ENCODE results near the gene THOC1.
"Not testable (repeated sequence)": the region's sequence is repeated elsewhere in the genome, so short reads cannot be mapped to it uniquely, and the experiment has no call there.

Gene THOC1

GRCh38 chr18:293536-293935 is 25.7 kb upstream of the THOC1 start:
- Histone ChIP-seq H3K9me3 (ENCODE audit: severe bottlenecking) (no peaks in the 10 kb centered on the region), H3K27ac (ENCODE audit: poor library complexity, severe bottlenecking) (no peak overlapping the region), H3K27me3 (ENCODE audit: insufficient read depth, poor library complexity, severe bottlenecking) (peaks cover 8% of the 10 kb centered on the region), H3K36me3 (ENCODE audit: low read depth) (no peaks in the 10 kb centered on the region), H3K4me1 (ENCODE audit: insufficient read depth, poor library complexity, severe bottlenecking) (no peaks in the 10 kb centered on the region), H3K4me3 (ENCODE audit: severe bottlenecking) (no peak overlapping the region)
- TF ChIP-seq CTCF (IDR thresholded peaks at IDR 0.05; ENCODE audit: poor library complexity, severe bottlenecking): no peak
- ATAC-seq (ENCODE audit: low read depth) (no peak), DNase-seq (ENCODE audit: low spot score) (no peak)

- H3K27me3 ChIP-seq (ENCODE audit: insufficient read depth, poor library complexity, severe bottlenecking): peaks cover 8% of the 10 kb centered on the region
- no peaks in the 10 kb centered on the region for H3K4me1 ChIP-seq (ENCODE audit: insufficient read depth, poor library complexity, severe bottlenecking)
- no peaks in the 10 kb centered on the region for H3K36me3 ChIP-seq (ENCODE audit: low read depth)
- TF ChIP-seq CTCF (IDR thresholded peaks at IDR 0.05; ENCODE audit: poor library complexity, severe bottlenecking): no peak
- H3K9me3 ChIP-seq (ENCODE audit: severe bottlenecking): no peaks in the 10 kb centered on the region
- H3K4me3 ChIP-seq (ENCODE audit: severe bottlenecking): no peak overlapping the region
- DNase-seq (ENCODE audit: low spot score): no peak
- H3K27ac ChIP-seq (ENCODE audit: poor library complexity, severe bottlenecking): no peak overlapping the region
- no peak for ATAC-seq (ENCODE audit: low read depth)
These were observed 24.4 kb upstream of the THOC1 start for GRCh38 chr18:292271-292670.

GRCh38 chr18:289970-290369 is 22.1 kb upstream of the THOC1 start:
- not testable (repeated sequence) for H3K27me3 ChIP-seq (ENCODE audit: insufficient read depth, poor library complexity, severe bottlenecking); H3K36me3 ChIP-seq (ENCODE audit: low read depth); H3K27ac ChIP-seq (ENCODE audit: poor library complexity, severe bottlenecking); ATAC-seq (ENCODE audit: low read depth); H3K4me1 ChIP-seq (ENCODE audit: insufficient read depth, poor library complexity, severe bottlenecking); H3K4me3 ChIP-seq (ENCODE audit: severe bottlenecking); DNase-seq (ENCODE audit: low spot score); H3K9me3 ChIP-seq (ENCODE audit: severe bottlenecking)

- Histone ChIP-seq H3K4me1 (ENCODE audit: insufficient read depth, poor library complexity, severe bottlenecking) (no peaks in the 10 kb centered on the region), H3K36me3 (ENCODE audit: low read depth) (no peaks in the 10 kb centered on the region), H3K27ac (ENCODE audit: poor library complexity, severe bottlenecking) (no peak overlapping the region), H3K27me3 (ENCODE audit: insufficient read depth, poor library complexity, severe bottlenecking) (peaks cover 8% of the 10 kb centered on the region), H3K9me3 (ENCODE audit: severe bottlenecking) (no peaks in the 10 kb centered on the region), H3K4me3 (ENCODE audit: severe bottlenecking) (no peak overlapping the region)
- ATAC-seq (ENCODE audit: low read depth) (no peak), DNase-seq (ENCODE audit: low spot score) (no peak)
- TF ChIP-seq CTCF (IDR thresholded peaks at IDR 0.05; ENCODE audit: poor library complexity, severe bottlenecking): no peak
These were observed 21.2 kb upstream of the THOC1 start for GRCh38 chr18:289026-289425.

- DNase-seq (ENCODE audit: low spot score) (no peak), ATAC-seq (ENCODE audit: low read depth) (no peak)
- no peak overlapping the region for H3K27ac ChIP-seq (ENCODE audit: poor library complexity, severe bottlenecking)
- no peak overlapping the region for H3K4me3 ChIP-seq (ENCODE audit: severe bottlenecking)
- peaks cover 5% of the 10 kb centered on the region for H3K27me3 ChIP-seq (ENCODE audit: insufficient read depth, poor library complexity, severe bottlenecking)
- H3K36me3 ChIP-seq (ENCODE audit: low read depth): no peaks in the 10 kb centered on the region
- H3K4me1 ChIP-seq (ENCODE audit: insufficient read depth, poor library complexity, severe bottlenecking): no peaks in the 10 kb centered on the region
- TF ChIP-seq CTCF (IDR thresholded peaks at IDR 0.05; ENCODE audit: poor library complexity, severe bottlenecking): peak; percentile 70
- no peaks in the 10 kb centered on the region for H3K9me3 ChIP-seq (ENCODE audit: severe bottlenecking)
These were observed 18.9 kb upstream of the THOC1 start for GRCh38 chr18:286515-287310.

Measured in RWPE2 (cell line).